Mesendoderm (in vitro differentiated cells): ENCODE data around the gene HEY2.
A peak's percentile ranks its signal among the peaks of the same experiment; 100 is the strongest.

Experiments
- DNase-seq: peaks from one replicate; pipeline ENCODE4 v3.0.0; 2013
- H2AK5ac ChIP-seq: 2 replicates; pipeline ENCODE4 v1.6.1; 2013; ENCODE audit warnings: low read length, inconsistent platforms
- H2BK120ac ChIP-seq: 2 replicates; pipeline ENCODE4 v1.6.1; 2013; ENCODE audit warnings: low read depth, mild to moderate bottlenecking, low read length, moderate library complexity, mixed read lengths
- H2BK15ac ChIP-seq: replicated peaks from 2 replicates; pipeline ENCODE4 v1.6.1; 2013; ENCODE audit warnings: low read depth, mild to moderate bottlenecking, moderate library complexity
- H2BK5ac ChIP-seq: 2 replicates; pipeline ENCODE4 v1.6.1; 2013; ENCODE audit warnings: low read length, inconsistent platforms
- H3K18ac ChIP-seq: 2 replicates; pipeline ENCODE4 v1.6.1; 2013; ENCODE audit warnings: mild to moderate bottlenecking, low read length, mixed read lengths
- H3K23ac ChIP-seq: one replicate; pipeline ENCODE4 v1.6.1; 2013; ENCODE audit warnings: low read length
- H3K27ac ChIP-seq: 2 replicates; pipeline ENCODE4 v1.5.1; 2013; ENCODE audit warnings: low read depth, mild to moderate bottlenecking, inconsistent platforms, low read length, moderate library complexity
- H3K27me3 ChIP-seq: 2 replicates; pipeline ENCODE4 v1.6.1; 2013; ENCODE audit warnings: low read length, control low read depth, mild to moderate bottlenecking, inconsistent platforms; ENCODE audit not compliant: insufficient read depth, poor library complexity
- H3K36me3 ChIP-seq: 2 replicates; pipeline ENCODE4 v1.6.1; 2013; ENCODE audit warnings: low read length, inconsistent platforms; ENCODE audit not compliant: control insufficient read depth, insufficient read depth
- H3K4ac ChIP-seq: one replicate; pipeline ENCODE4 v1.6.1; 2013; ENCODE audit warnings: low read depth, mild to moderate bottlenecking, low read length, moderate library complexity
- H3K4me1 ChIP-seq: 2 replicates; pipeline ENCODE4 v1.6.1; 2013; ENCODE audit warnings: low read depth, low read length, inconsistent platforms; ENCODE audit not compliant: control insufficient read depth
- H3K4me2 ChIP-seq: 2 replicates; pipeline ENCODE4 v1.6.1; 2013; ENCODE audit warnings: low read length
- H3K4me3 ChIP-seq: 2 replicates; pipeline ENCODE4 v1.5.1; 2013; ENCODE audit warnings: mild to moderate bottlenecking, low read length
- H3K56ac ChIP-seq: one replicate; pipeline ENCODE4 v1.6.1; 2013; ENCODE audit warnings: low read length
- H3K79me1 ChIP-seq: 2 replicates; pipeline ENCODE4 v1.6.1; 2013; ENCODE audit warnings: low read length, inconsistent platforms
- H3K79me2 ChIP-seq: 2 replicates; pipeline ENCODE4 v1.6.1; 2013; ENCODE audit warnings: mild to moderate bottlenecking, low read length; ENCODE audit not compliant: control insufficient read depth, insufficient read depth
- H3K9ac ChIP-seq: 2 replicates; pipeline ENCODE4 v1.6.1; 2013; ENCODE audit warnings: low read length, inconsistent platforms
- H4K5ac ChIP-seq: one replicate; pipeline ENCODE4 v1.6.1; 2013; ENCODE audit warnings: low read length
- H4K8ac ChIP-seq: one replicate; pipeline ENCODE4 v1.6.1; 2013; ENCODE audit warnings: low read depth, mild to moderate bottlenecking, control low read depth, low read length, moderate library complexity
- WGBS: extraction: QIAGEN DNeasy Blood & Tissue Kit; methylation state at CpG from one replicate; pipeline ENCODE4 v1.1.7; 2013; ENCODE audit warnings: low lambda C conversion rate, missing lambda C conversion rate; ENCODE audit not compliant: insufficient coverage; ENCODE audit errors: extremely low coverage; 5-methylcytosine and 5-hydroxymethylcytosine counted together

HEY2 gene

GRCh38 chr6:125797120-125797885, 47.9 kb downstream of the HEY2 start:
- no peak overlapping the region for H3K56ac ChIP-seq
- no peaks in the 10 kb centered on the region for H3K79me1 ChIP-seq
- no peaks in the 10 kb centered on the region for H3K36me3 ChIP-seq
- WGBS, result no CpG with 5 or more reads among the region's 3 CpGs
- H3K4ac ChIP-seq, result no peak overlapping the region
- no peak overlapping the region for H2BK120ac ChIP-seq
- no peak overlapping the region for H3K9ac ChIP-seq
- H3K79me2 ChIP-seq, result no peaks in the 10 kb centered on the region
- no peak overlapping the region for H2BK15ac ChIP-seq
- H3K18ac ChIP-seq, result no peak overlapping the region
- no peaks in the 10 kb centered on the region for H3K27me3 ChIP-seq
- no peak overlapping the region for H4K8ac ChIP-seq
- peaks cover 2% of the 10 kb centered on the region for H3K4me1 ChIP-seq
- H2AK5ac ChIP-seq, result no peak overlapping the region
- no peak overlapping the region for H3K4me3 ChIP-seq
- no peak overlapping the region for H2BK5ac ChIP-seq
- no peak overlapping the region for H3K23ac ChIP-seq
- H3K4me2 ChIP-seq, result no peak overlapping the region
- no peak for DNase-seq
- no peak overlapping the region for H4K5ac ChIP-seq
- H3K27ac ChIP-seq, result no peak overlapping the region

- Histone ChIP-seq H3K27me3 (no peaks in the 10 kb centered on the region), H3K4me2 (no peak overlapping the region), H3K79me2 (no peaks in the 10 kb centered on the region), H3K23ac (no peak overlapping the region), H2AK5ac (no peak overlapping the region), H4K8ac (no peak overlapping the region), H3K4ac (no peak overlapping the region), H3K79me1 (no peaks in the 10 kb centered on the region), H3K56ac (no peak overlapping the region), H3K36me3 (no peaks in the 10 kb centered on the region), H3K9ac (no peak overlapping the region), H3K4me3 (no peak overlapping the region), H4K5ac (no peak overlapping the region), H3K18ac (no peak overlapping the region), H3K4me1 (peaks cover 2% of the 10 kb centered on the region), H2BK15ac (no peak overlapping the region), H2BK5ac (no peak overlapping the region), H2BK120ac (no peak overlapping the region), H3K27ac (no peak overlapping the region)
- peak; percentile 35 for DNase-seq
- no CpG with 5 or more reads among the region's 3 CpGs for WGBS
Measured at GRCh38 chr6:125797886-125798444, 48.5 kb downstream of the HEY2 start.

DNA sequence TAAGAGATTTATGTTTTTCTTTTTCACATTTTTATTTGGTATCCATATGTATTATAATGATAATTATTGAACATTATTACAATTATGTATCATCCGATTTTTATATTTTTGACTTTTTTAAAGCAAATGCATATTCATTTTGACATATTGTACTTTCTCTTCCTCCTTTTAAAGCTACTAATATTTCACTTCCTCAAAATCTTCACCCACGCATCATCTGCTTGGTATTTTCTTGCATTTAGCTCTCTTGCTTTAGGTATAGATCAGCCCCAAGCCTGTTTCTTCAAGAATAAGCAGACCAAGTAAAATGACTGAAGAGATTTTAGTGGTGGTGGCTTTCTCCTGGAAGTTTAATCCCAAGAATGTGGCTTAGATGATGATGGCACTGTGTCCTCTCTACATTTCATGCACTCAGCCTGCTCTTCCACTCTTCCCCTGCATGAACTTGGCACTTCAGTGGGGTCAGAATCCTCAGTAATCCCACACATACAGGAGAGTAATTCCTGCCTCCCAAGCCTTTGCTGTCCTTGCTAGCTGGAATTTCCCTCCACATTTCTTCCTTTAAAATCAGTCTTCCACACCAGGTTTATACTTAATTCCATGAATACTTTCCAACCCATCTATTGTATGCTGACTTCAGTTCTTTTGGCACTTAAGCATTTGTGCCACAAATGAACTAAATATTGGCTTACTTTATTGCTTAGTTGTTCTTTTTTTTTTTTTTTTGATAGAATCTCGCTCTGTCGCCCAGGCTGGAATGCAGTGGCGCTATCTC, 49.5 kb downstream of the HEY2 start:
- H2BK120ac ChIP-seq, result no peak overlapping the region
- no peak overlapping the region for H3K18ac ChIP-seq
- H3K4me2 ChIP-seq, result no peak overlapping the region
- H3K27me3 ChIP-seq, result no peaks in the 10 kb centered on the region
- no peak overlapping the region for H3K27ac ChIP-seq
- no peaks in the 10 kb centered on the region for H3K36me3 ChIP-seq
- H2BK5ac ChIP-seq, result no peak overlapping the region
- H4K8ac ChIP-seq, result no peak overlapping the region
- peak; percentile 14 for DNase-seq
- no peak overlapping the region for H3K9ac ChIP-seq
- no peak overlapping the region for H2BK15ac ChIP-seq
- WGBS, result 100% methylated on average over 1 of the region's 5 CpGs
- H2AK5ac ChIP-seq, result no peak overlapping the region
- H3K79me2 ChIP-seq, result no peaks in the 10 kb centered on the region
- peak overlapping the region; percentile 38 for H3K23ac ChIP-seq
- no peaks in the 10 kb centered on the region for H3K79me1 ChIP-seq
- no peak overlapping the region for H4K5ac ChIP-seq
- H3K4me3 ChIP-seq, result no peak overlapping the region
- H3K56ac ChIP-seq, result no peak overlapping the region
- peaks cover 2% of the 10 kb centered on the region for H3K4me1 ChIP-seq
- H3K4ac ChIP-seq, result no peak overlapping the region

GRCh38 chr6:125802383-125802782, 53.0 kb downstream of the HEY2 start:
- Histone ChIP-seq H2BK5ac (no peak overlapping the region), H4K5ac (no peak overlapping the region), H2BK120ac (no peak overlapping the region), H3K79me1 (no peaks in the 10 kb centered on the region), H3K27ac (no peak overlapping the region), H3K4me2 (no peak overlapping the region), H4K8ac (no peak overlapping the region), H3K56ac (no peak overlapping the region), H3K36me3 (no peaks in the 10 kb centered on the region), H3K79me2 (no peaks in the 10 kb centered on the region), H2AK5ac (no peak overlapping the region), H3K4me1 (peaks cover 2% of the 10 kb centered on the region), H3K4ac (no peak overlapping the region), H3K9ac (no peak overlapping the region), H3K27me3 (no peaks in the 10 kb centered on the region), H3K23ac (no peak overlapping the region), H2BK15ac (no peak overlapping the region), H3K18ac (no peak overlapping the region), H3K4me3 (no peak overlapping the region)
- DNase-seq, result no peak
- WGBS, result no CpG with 5 or more reads among the region's 2 CpGs

DNA sequence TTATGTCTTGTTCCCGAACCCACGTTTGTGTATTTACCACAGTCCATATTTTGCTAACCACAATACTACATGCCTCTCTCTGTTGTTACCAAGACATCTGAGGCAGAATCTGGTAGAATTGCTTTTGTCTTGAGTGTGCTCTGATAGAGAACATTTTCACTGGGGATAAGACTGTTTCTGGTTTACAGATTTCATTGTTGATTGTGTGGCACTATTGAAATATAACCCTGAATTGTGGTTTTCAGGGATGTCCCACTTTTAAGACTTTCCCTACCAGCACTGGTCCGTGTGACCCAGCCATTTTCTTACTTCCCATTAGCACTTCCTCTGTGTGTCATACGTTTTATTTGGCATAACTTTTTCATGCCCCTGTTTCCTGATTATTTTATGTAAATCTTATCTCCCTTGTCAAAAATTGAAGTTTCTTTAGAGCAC, 53.5 kb downstream of the HEY2 start:
- no peak overlapping the region for H2AK5ac ChIP-seq
- peaks cover 2% of the 10 kb centered on the region for H3K4me1 ChIP-seq
- H3K23ac ChIP-seq, result no peak overlapping the region
- no peaks in the 10 kb centered on the region for H3K36me3 ChIP-seq
- H3K79me1 ChIP-seq, result no peaks in the 10 kb centered on the region
- no peak overlapping the region for H3K18ac ChIP-seq
- no peak overlapping the region for H3K4me3 ChIP-seq
- H4K5ac ChIP-seq, result no peak overlapping the region
- no peak overlapping the region for H3K4me2 ChIP-seq
- no peak overlapping the region for H2BK5ac ChIP-seq
- H3K9ac ChIP-seq, result no peak overlapping the region
- no peak for DNase-seq
- no peak overlapping the region for H3K4ac ChIP-seq
- no peak overlapping the region for H3K27ac ChIP-seq
- H3K56ac ChIP-seq, result no peak overlapping the region
- no peak overlapping the region for H2BK120ac ChIP-seq
- no CpG with 5 or more reads among the region's 4 CpGs for WGBS
- H4K8ac ChIP-seq, result no peak overlapping the region
- no peak overlapping the region for H2BK15ac ChIP-seq
- H3K79me2 ChIP-seq, result no peaks in the 10 kb centered on the region
- no peaks in the 10 kb centered on the region for H3K27me3 ChIP-seq
